NCI-H526 treated with DMSO at 0.1 percent for 48 hours (cell line): Measurements from ENCODE around the gene TFAP2B.

Source experiments
- DNase-seq: peaks from one replicate; lab custom pipeline; 2025; lab: John Stamatoyannopoulos, UW

TFAP2B gene

DNA sequence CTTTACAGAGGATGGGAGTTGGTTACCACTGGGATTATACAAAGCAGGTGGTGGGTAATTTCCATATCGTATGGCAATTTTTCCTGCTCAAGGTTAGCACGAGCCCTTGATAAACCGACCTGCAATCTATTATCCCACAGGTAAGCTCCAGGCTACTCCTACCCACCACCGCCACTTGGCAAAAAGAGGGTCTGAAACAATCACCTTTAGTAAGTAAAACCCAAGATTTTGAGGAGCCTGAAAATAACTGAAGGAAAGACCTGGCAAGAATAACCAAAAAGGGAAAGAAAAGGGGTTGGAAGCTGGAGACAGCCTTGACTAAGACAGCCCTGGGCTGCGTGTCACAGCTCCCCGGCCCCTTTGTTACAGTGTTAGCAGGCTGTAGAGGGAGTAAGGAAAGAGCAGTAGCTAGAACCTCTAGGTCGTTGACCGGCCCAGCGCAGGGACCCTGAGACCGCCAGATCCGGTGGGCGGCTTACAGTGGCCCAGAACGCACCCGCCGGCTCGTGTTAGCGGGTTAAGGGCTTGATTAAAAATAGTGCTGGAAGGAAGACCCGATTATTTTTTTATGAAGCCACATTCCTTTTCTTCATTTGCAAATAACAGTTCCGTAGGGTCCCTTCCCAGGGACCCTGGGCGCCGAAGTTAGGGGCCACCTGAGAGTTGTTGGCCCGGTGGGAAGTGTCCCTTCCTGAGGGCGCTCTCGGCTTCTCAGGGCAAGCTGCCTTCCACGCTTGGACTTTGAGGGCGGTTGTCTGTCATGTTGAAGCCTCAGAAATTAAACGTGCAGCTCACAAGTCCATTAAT, 30.5 kb downstream of the TFAP2B start:
- peak; percentile 91 for DNase-seq

DNA sequence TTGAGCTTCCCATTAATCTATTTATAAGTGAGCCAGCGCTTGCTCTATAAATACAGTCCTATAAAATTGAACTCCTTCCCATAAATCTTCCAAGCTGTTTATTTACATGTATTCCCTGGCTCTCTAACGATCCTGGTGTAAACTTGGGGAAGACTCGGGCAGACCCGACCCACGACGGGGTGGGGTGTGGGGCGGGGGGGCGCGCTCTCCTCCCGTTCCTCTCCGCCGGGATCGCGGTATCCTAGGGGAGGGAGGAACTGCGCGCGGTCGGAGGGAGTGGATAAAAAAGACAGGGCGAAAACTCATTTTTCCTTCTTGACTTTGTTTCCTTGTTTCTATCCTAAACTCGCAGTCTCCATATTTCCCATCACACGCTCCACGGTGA, 31.1 kb downstream of the TFAP2B start:
- peak; percentile 53 for DNase-seq

DNA sequence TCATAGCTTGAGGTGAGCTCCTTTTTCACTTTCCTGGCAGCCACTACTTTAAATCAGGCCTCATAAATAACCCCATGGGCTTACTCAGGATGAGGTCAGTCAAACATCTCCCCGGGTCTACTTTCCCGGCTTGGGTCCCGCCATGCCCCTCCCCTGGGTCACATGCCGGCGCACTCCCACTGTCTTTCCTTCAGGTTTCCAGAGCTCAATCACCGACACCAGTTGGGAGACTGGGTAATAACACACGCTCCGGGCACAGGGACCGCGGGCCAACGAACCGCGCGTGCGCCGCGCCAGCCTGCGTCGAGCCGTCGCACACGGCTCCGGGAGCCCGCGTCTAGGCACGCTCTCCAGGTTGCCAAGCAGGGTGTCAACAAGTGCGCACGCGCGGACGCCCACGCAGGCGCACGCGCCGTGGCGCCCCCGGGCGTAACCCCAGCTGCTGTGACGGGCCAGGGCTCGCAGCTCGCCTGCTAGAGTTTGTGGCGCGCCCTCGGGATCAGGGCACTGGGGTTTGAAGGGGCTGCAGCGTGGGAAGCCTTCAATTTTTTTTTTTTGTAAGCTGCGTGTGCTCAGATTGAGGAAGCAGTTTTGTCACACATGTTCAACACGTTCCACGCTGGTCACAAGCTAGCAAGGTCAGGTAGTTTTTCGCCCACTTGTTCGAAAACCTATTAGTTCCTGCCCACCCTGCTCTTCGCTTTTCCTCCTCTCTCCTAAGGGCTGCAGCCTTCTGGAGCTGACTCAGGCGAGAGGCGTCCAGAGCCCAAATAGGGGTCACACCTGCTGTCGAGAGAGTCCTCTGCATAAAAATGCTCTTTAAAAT, 31.8 kb downstream of the TFAP2B start:
- peak; percentile 88 for DNase-seq

DNA sequence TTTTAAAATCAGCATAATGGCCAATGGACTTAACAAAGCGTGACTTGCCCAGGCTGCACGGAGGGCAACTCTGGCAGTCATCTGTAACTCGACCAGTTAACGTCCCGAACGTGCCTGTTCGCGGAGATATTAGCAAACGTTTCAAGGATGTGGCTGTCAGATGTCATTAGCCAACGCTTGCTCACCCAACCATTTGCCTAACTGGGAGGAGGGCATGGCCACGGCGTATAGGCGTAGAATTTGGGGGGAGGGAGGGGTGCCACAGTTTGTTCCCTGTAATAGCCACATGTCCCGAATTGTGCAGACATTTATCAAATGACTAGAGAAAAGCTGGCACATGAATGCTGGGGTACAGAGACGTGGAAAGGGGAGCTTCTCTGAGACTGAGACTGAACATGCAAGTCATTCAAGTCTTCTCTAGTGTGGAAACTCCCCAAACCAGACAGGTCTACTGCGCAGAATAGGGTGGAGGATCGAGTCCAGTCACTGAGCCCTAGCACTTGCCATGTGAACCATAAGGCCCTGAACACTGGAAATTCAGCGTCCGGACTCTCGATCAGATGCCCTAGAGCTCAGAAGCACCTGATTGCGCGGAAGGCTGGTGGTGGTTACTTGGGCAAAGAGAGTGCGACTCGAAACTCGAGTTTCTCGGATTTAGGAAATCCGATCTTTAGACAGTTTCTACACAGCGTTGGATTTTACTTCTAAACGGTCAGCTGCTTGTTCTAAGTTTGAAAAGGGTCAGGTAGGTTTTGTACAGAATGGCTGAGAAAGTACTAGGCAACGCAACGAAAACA, 32.6 kb downstream of the TFAP2B start:
- DNase-seq: peak; percentile 77

DNA sequence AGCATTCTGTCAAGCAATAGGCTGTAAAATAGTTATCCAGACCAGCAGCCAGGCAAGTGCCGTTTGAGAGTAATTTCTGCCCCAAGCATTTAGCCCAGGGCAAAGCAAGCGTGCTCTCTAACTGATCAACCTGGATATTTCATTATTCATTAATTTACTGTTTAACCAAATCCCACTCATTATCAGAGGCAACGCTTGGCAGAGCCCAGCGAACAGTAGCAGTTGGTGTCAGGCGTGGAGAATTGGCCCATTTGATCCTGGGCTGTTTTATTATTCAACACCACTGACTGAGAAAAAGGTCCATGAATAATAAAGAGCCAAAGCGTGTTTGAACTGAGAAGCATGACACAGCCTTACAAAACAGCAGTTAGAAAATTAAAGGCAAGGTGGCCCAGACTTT, 35.3 kb downstream of the TFAP2B start:
- DNase-seq: peak; percentile 93

DNA sequence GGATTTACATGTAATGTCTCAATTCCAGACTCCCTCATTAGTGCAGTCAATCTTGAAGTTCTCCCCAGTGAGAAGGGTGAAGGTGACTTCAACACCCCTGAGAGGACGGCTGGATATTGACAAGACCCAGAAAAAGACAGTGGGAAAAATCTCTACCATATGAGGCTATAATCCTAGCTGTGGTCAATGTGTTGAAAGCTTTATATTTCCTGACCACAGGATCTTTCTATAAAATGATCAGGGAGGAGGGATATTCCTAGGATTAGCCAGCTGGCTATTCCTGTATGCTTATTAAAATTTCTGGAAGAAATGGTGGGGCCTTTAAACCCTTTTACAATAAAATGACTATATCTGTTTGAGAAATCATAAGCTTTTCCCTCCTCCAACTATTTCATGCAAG, 43.0 kb downstream of the TFAP2B start:
- no peak for DNase-seq

DNA sequence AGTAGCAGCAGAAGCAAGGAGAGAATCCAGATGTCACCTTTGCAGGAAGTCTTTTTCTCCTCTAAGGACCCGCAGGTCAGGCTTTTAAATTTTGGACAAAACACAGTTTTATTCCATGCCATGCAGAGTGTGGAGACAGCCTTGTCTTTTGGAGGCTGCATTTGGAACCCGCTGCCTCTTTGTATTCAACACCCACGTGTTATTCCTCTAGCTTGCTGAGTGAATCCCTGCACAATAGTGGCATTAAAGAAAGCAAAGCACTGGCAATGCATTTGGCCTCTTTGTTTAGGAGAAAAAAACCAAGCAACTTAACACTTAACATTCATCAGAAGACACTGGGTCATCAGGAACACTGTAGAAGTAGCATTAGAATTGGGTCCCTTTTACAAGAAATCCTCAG, 43.5 kb downstream of the TFAP2B start:
- DNase-seq: no peak

DNA sequence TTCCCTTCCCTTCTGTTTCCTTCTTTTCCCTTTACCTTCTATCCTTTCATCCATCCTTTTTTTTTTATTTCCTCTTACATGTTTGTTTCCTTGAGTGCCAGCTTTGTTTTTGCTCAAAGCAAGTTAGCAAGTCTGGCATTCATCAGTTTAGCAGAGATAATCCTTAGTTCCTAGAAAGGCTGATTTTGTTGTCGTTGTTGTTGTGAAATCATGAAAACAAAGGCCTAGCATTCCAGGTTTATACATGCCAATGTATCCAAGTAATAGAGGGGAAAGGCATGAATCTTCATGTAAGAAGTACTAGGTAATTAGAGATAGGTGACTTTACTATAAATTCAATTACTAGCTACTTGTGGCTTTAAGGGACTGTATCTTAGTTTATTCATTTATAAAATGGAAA, 45.9 kb downstream of the TFAP2B start:
- no peak for DNase-seq

DNA sequence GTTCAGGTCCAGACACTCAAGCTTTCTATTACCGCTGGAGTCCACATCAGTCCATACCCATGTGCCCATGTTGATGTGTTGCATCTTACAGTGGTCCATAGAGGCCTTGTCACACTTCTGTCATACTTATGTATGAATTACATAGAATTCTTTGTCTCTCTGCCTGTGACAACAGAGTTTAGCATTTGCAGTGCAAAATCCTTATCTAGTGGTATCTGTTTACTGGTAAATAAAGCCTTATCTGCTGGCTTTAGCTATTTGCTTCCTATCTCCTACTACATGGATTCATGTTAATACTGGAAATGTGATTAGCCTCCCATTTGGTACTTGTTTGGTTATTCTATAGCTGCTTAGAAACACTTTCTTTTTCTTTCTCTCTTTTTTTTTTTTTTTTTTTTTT, 49.8 kb downstream of the TFAP2B start:
- DNase-seq: no peak

DNA sequence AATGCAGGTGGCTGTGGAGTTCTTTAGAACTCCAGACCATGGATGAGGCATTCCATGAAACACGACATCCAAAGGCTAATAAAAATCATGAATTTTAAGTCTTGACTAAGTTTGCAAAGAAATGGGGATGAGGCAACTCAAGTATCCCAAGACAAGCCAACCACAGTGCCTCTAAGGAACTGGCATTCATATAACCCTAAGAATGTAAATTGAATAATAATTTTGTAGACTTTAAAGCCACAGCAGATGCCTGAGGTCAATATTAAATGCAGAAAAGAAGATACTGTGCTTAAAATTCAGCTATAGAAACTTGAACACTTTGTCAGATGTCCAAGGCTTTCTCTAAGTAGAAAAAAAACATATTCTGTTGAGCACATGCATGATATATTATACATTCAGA, 54.5 kb downstream of the TFAP2B start:
- DNase-seq: no peak

DNA sequence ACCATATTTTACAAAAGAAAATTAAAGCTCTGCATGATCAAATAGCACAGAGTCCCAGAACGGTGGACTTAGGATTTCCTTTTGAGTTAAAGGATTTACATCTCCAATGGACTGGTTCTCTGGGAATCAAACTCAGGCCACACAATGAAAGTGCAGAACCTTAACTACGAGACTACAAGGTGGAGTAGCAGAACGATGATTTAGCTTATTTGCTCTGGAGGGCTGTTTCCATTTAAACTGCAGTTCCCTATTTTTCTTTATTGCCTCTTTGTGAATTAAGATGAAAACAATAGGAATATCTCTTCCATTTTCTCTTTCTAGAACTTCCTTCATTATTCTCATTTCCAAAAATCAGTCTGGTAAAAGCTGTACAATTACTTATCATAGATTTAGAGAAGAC, 65.7 kb downstream of the TFAP2B start:
- no peak for DNase-seq

DNA sequence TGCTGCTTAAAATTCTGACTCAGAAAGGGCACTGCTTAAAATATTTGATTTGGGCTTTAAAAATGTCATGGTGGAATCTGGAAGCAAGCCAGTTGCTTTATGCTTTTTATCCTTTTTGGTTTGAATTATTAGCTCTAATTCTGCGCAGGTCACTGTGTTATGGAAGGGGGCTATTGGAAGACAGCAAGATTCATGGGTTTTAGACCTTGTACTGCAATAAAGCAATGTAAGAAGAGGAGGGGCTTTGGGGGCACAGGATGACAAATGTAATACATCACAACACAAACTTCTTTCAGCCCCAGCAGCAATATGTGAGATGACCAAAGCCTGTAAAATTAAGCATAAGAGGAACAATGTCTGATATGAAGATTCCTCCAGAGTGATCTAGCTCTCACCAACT, 68.4 kb downstream of the TFAP2B start:
- DNase-seq: no peak

DNA sequence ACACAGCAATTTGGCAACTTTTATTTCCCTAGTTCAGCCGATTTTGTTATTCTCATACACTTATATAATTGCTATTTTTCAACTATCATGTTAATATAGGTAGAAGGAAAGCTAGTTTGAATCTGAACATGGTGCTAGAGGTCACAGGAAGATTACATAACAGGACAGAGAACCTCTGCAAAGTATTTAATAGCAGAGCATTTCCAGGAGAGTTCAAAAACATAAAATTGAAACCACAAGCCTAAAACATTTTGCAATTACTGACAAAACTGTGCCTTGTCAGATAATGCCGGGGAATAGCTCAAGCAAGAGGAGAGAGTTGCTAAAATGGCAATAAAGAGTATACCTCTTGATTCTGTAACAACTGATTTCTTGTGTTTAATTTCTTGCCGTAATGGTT, 70.8 kb downstream of the TFAP2B start:
- no peak for DNase-seq

DNA sequence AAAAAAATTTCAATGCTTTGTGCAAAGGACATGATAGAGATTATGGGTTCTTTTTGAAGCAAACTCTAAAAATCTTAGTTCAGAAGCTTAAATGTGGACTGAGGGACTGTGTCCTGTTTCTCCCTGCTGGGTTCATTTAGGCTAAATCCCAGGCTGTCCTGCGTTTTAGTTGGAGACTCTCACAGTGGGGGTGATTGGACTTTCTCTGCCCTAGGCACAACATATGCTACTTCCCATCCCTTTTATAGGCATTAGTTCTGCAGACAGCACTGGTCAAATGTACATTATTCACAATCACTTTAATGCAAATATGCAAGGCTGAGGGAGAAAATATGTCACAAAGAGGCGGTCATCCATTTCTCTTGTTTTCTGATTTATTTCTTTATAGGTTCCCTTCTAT, 71.3 kb downstream of the TFAP2B start:
- no peak for DNase-seq

DNA sequence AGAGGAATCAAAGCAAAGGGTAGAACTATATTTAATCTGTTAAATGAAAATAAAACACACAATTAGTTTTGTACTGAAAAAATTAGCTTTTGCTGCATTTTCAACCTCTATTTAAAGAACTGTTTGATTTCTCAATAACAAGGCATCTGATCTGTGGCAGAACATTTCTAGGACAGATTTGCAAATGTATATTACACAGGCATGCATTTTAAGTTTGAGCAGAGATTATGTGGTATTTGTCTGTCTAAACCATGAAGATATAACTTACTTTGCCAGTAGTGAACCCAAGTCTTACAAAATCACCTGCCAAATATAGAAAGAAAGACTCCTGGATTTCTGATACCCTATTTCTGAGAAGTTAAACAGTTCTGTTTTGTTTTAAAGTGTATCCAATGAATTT, 71.9 kb downstream of the TFAP2B start:
- no peak for DNase-seq

DNA sequence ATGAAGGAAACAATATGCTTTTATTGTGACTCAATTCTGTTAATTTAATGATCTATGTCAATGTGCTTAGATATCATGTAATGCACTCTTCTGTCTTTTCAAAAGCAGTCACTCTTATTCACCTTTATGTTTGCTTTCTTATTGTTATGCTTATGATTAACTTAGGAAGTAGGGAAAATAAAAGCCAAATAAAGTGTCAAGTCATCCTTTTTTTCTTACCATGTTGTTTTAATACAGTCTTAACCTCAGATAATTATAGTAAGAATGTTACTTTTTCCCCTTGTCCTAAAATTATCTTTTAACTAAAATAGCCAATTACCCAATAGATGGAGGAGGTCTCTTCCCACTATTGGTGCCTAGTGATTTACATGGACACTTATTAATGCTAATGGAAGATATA, 72.6 kb downstream of the TFAP2B start:
- DNase-seq: no peak
